ENCODE results near the gene PRR12. TPM values are rescaled to one million over a fixed set of nuclear protein-coding genes. Genes with fewer than 3 reads are reported as not detected.

Gene PRR12
- total RNA-seq, 1 donor from 2014 or later: 42.1 TPM

- no peak for TF ChIP-seq CTCF (IDR thresholded peaks at IDR 0.05)
- intact Hi-C loops (cut with micrococcal nuclease): loop anchor here (1.0 to 10.0 kb wide), 7 partner anchors 24 to 476 kb away; partner anchors contain the start of gene FLT3LG
- POLR2A ChIA-PET: interaction anchor here (0.9 to 1.8 kb wide), 4 partner anchors 9 to 358 kb away, joined by 3 to 9 read pairs (median 5); partner anchors contain the start of genes ATF5, FCGRT, NOSIP and NUP62
- Mint-ChIP-seq H3K27me3 (no peaks in the 10 kb centered on the region), H3K27ac (no peak overlapping the region), H3K4me3 (no peak overlapping the region), H3K9me3 (no peaks in the 10 kb centered on the region), H3K4me1 (peaks cover 30% of the 10 kb centered on the region), H3K36me3 (ENCODE audit: low read depth) (peaks cover 29% of the 10 kb centered on the region)
- CTCF ChIA-PET: interaction anchor here (0.9 to 4.1 kb wide), 16 partner anchors 10 to 346 kb away, joined by 3 to 25 read pairs (median 6); partner anchors contain the start of genes FLT3LG, PRMT1 and PRR12
- DNase-seq (no peak), ATAC-seq (ENCODE audit: low read depth) (no peak)
Measured at GRCh38 chr19:49570997-49571676, 19.8 kb upstream of the PRR12 start.

DNA sequence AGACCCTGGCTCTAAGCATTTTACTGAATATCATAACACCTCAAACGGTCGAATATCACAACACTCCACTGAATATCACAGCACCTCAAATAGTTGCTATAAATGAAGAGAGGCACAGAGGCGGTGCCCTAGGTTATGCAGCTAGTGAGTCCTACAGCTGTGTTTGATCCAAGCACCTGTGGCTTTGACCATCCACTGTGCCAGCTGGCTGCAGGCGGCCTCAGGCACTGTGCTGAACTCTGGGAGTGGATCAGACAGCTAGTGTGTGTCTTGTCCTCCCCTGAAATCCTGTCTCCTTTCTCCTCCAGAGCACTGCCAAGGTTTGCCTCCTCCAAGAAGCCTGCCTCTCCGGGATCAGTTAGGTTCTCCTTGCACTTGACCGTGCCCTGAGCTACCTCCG is 18.0 kb upstream of the PRR12 start:
- no peaks in the 10 kb centered on the region for H3K9me3 Mint-ChIP-seq
- POLR2A ChIA-PET: interaction anchor here (0.7 kb wide), 1 partner anchor 935 kb away, joined by 5 read pairs; no protein-coding TSS in a partner anchor
- H3K27me3 Mint-ChIP-seq: no peaks in the 10 kb centered on the region
- peaks cover 25% of the 10 kb centered on the region for H3K4me1 Mint-ChIP-seq
- ATAC-seq (ENCODE audit: low read depth): no peak
- no peak overlapping the region for H3K4me3 Mint-ChIP-seq
- CTCF ChIA-PET: interaction anchor here (0.6 kb wide), 1 partner anchor 10 kb away, joined by 3 read pairs; no protein-coding TSS in a partner anchor
- H3K27ac Mint-ChIP-seq: no peak overlapping the region
- peaks cover 33% of the 10 kb centered on the region for H3K36me3 Mint-ChIP-seq (ENCODE audit: low read depth)
- intact Hi-C loops (cut with micrococcal nuclease): loop anchor here (10.0 kb wide), 1 partner anchor 478 kb away; no protein-coding TSS in a partner anchor
- DNase-seq: no peak
- no peak for TF ChIP-seq CTCF (IDR thresholded peaks at IDR 0.05)

DNA sequence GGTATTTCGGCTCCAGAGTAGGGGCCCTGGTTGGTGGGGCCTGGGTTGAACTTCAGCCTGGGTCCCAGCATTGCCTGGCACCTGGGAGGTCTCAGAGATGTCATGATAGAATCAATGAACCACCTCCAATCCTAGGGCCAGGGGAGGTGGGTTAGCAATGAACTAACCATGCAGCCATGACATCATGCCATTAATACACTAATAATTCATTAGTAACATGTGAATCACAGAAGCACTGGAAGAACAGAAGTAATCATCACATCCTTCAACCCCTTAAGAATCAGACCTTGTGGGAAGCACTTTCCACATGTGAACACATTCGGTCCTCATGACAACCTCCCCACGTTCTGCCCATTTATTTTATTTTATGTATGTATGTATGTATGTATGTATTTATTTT is 17.6 kb upstream of the PRR12 start:
- ATAC-seq (ENCODE audit: low read depth) (no peak), DNase-seq (no peak)
- CTCF ChIA-PET: interaction anchor here (0.6 to 0.7 kb wide), 2 partner anchors 11 to 72 kb away, joined by 3 read pairs; no protein-coding TSS in a partner anchor
- intact Hi-C loops (cut with micrococcal nuclease): loop anchor here (10.0 kb wide), 1 partner anchor 479 kb away; no protein-coding TSS in a partner anchor
- no peak overlapping the region for H3K27ac Mint-ChIP-seq
- no peak for TF ChIP-seq CTCF (IDR thresholded peaks at IDR 0.05)
- peaks cover 35% of the 10 kb centered on the region for H3K36me3 Mint-ChIP-seq (ENCODE audit: low read depth)
- H3K4me3 Mint-ChIP-seq: no peak overlapping the region
- no peaks in the 10 kb centered on the region for H3K27me3 Mint-ChIP-seq
- POLR2A ChIA-PET: no interaction called here
- H3K9me3 Mint-ChIP-seq: no peaks in the 10 kb centered on the region
- peaks cover 23% of the 10 kb centered on the region for H3K4me1 Mint-ChIP-seq

GRCh38 chr19:49574206-49574755 is 16.7 kb upstream of the PRR12 start:
- Mint-ChIP-seq H3K27me3 (no peaks in the 10 kb centered on the region), H3K9me3 (no peaks in the 10 kb centered on the region), H3K27ac (no peak overlapping the region), H3K4me3 (no peak overlapping the region), H3K4me1 (peaks cover 24% of the 10 kb centered on the region), H3K36me3 (ENCODE audit: low read depth) (peaks cover 35% of the 10 kb centered on the region)
- TF ChIP-seq CTCF (IDR thresholded peaks at IDR 0.05): no peak
- ChIA-PET CTCF (interaction anchor here (0.7 kb wide), 1 partner anchor 71 kb away, joined by 3 read pairs; no protein-coding TSS in a partner anchor), POLR2A (no interaction called here)
- ATAC-seq (ENCODE audit: low read depth) (no peak), DNase-seq (no peak)
- intact Hi-C loops (cut with micrococcal nuclease): loop anchor here (10.0 kb wide), 1 partner anchor 479 kb away; no protein-coding TSS in a partner anchor

DNA sequence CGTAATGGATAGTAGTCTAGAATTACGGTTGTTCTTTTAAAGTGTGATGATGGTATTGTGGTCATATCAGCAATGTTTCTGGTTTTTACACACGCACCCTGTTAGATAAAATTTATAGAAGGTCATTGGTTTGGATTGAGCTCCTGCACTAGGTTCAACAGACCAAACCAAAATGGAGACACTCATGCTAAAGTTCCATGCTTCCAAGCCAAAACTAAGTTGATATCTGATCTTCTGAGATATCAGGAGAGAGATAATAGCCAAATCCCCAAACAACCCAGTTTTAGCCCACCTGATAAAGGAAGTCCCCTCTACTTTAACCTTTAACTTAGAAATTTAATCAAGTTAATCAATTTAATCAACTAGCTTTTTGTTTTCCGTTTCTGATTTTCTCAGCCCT is 11.8 kb upstream of the PRR12 start:
- H3K27me3 Mint-ChIP-seq: no peaks in the 10 kb centered on the region
- intact Hi-C loops (cut with micrococcal nuclease): loop anchor here (10.0 kb wide), 1 partner anchor 484 kb away; no protein-coding TSS in a partner anchor
- CTCF ChIA-PET: interaction anchor here (1.5 to 2.8 kb wide), 2 partner anchors 9 to 31 kb away, joined by 3 to 18 read pairs; no protein-coding TSS in a partner anchor

More for the DNA sequence above, 11.8 kb upstream of the PRR12 start:
- no peak for TF ChIP-seq CTCF (IDR thresholded peaks at IDR 0.05)
- no peak overlapping the region for H3K27ac Mint-ChIP-seq
- peaks cover 27% of the 10 kb centered on the region for H3K36me3 Mint-ChIP-seq (ENCODE audit: low read depth)
- POLR2A ChIA-PET: interaction anchor here (1.2 to 4.7 kb wide), 6 partner anchors 9 to 97 kb away, joined by 4 to 106 read pairs (median 16); partner anchors contain the start of genes PRMT1, PRR12, RRAS and SCAF1
- H3K9me3 Mint-ChIP-seq: no peaks in the 10 kb centered on the region
- peaks cover 24% of the 10 kb centered on the region for H3K4me1 Mint-ChIP-seq
- peak overlapping the region; percentile 92 for H3K4me3 Mint-ChIP-seq
- ATAC-seq (ENCODE audit: low read depth) (no peak), DNase-seq (no peak)

Measured in activated B cell treated with CpG ODN at 0.5 μM for 24 hours (primary cell).